DMS114 treated with DMSO at 0.1 percent for 48 hours (cell line): ENCODE results near the gene PIK3CD.
A peak's percentile ranks its signal among the peaks of the same experiment; 100 is the strongest.
"Not testable (repeated sequence)": the region's sequence is repeated elsewhere in the genome, so short reads cannot be mapped to it uniquely, and the experiment has no call there.

ENCODE experiments used
- DNase-seq: peaks from one replicate; lab custom pipeline; 2025; ENCODE audit not compliant: unreplicated experiment; lab: John Stamatoyannopoulos, UW

The PIK3CD gene

GRCh38 chr1:9687874-9688582 lies 36.5 kb downstream of the PIK3CD start:
- peak; percentile 39 for DNase-seq

- DNase-seq: no peak
These were observed 37.1 kb downstream of the PIK3CD start for GRCh38 chr1:9688599-9688998.

GRCh38 chr1:9689011-9689706 lies 37.6 kb downstream of the PIK3CD start:
- peak; percentile 68 for DNase-seq

- peak; percentile 30 for DNase-seq
These were observed 38.4 kb downstream of the PIK3CD start for GRCh38 chr1:9689971-9690381.

GRCh38 chr1:9690440-9691107 lies 39.0 kb downstream of the PIK3CD start:
- DNase-seq: no peak

- no peak for DNase-seq
These were observed 39.5 kb downstream of the PIK3CD start for GRCh38 chr1:9691108-9691445.

GRCh38 chr1:9691691-9692090 lies 40.2 kb downstream of the PIK3CD start:
- no peak for DNase-seq

GRCh38 chr1:9696793-9697192 lies 45.3 kb downstream of the PIK3CD start:
- DNase-seq: no peak

GRCh38 chr1:9699361-9699760 lies 47.8 kb downstream of the PIK3CD start:
- no peak for DNase-seq

GRCh38 chr1:9700340-9700739 lies 48.8 kb downstream of the PIK3CD start:
- no peak for DNase-seq

GRCh38 chr1:9701665-9702064 lies 50.1 kb downstream of the PIK3CD start:
- DNase-seq: no peak

GRCh38 chr1:9703165-9703509 lies 51.6 kb downstream of the PIK3CD start:
- DNase-seq: no peak

- no peak for DNase-seq
These were observed 52.1 kb downstream of the PIK3CD start for GRCh38 chr1:9703681-9704080.

GRCh38 chr1:9705337-9706093 lies 54.0 kb downstream of the PIK3CD start:
- no peak for DNase-seq

GRCh38 chr1:9706178-9706577 lies 54.6 kb downstream of the PIK3CD start:
- no peak for DNase-seq

GRCh38 chr1:9710037-9710436 lies 58.5 kb downstream of the PIK3CD start:
- DNase-seq: no peak

GRCh38 chr1:9711466-9712020 lies 60.0 kb downstream of the PIK3CD start:
- DNase-seq: no peak

- not testable (repeated sequence) for DNase-seq
These were observed 61.2 kb downstream of the PIK3CD start for GRCh38 chr1:9712767-9713166.

- DNase-seq: no peak
These were observed 62.8 kb downstream of the PIK3CD start for GRCh38 chr1:9714257-9714718.

- no peak for DNase-seq
These were observed 64.2 kb downstream of the PIK3CD start for GRCh38 chr1:9715536-9716226.
